Esophagus squamous epithelium (tissue), 4 donors: ENCODE measurements around the gene AIFM3.

Source experiments
- POLR2A ChIP-seq, 4 donors: fragments of 450-650 bp; IDR thresholded peaks; one replicate each; pipeline ENCODE4 v1.6.1; 2017; ENCODE audit warnings: antibody characterized with exemption in 4 of 4, mild to moderate bottlenecking in 4 of 4, moderate library complexity in 3 of 4
- TF ChIP-seq, protein P1 (sequence below), 6 experiments: fragments of 450-650 bp in 4 of 6; fragments of 200-600 bp in 2 of 6; sonication (generic) in 2 of 6; IDR thresholded peaks; one replicate each; pipeline ENCODE4 v1.5.1; 2016 to 2019; ENCODE audit warnings: antibody characterized with exemption in 6 of 6, mild to moderate bottlenecking in 4 of 6, moderate library complexity in 4 of 6

DNA sequence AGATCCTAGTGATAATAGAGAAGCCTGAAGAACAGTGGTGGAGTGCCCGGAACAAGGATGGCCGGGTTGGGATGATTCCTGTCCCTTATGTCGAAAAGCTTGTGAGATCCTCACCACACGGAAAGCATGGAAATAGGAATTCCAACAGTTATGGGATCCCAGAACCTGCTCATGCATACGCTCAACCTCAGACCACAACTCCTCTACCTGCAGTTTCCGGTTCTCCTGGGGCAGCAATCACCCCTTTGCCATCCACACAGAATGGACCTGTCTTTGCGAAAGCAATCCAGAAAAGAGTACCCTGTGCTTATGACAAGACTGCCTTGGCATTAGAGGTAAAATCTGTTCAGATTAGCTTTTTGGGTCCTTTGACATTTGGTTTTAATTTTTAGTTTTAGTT, 33.1 kb upstream of the AIFM3 start:
- TF ChIP-seq, protein P1, sequence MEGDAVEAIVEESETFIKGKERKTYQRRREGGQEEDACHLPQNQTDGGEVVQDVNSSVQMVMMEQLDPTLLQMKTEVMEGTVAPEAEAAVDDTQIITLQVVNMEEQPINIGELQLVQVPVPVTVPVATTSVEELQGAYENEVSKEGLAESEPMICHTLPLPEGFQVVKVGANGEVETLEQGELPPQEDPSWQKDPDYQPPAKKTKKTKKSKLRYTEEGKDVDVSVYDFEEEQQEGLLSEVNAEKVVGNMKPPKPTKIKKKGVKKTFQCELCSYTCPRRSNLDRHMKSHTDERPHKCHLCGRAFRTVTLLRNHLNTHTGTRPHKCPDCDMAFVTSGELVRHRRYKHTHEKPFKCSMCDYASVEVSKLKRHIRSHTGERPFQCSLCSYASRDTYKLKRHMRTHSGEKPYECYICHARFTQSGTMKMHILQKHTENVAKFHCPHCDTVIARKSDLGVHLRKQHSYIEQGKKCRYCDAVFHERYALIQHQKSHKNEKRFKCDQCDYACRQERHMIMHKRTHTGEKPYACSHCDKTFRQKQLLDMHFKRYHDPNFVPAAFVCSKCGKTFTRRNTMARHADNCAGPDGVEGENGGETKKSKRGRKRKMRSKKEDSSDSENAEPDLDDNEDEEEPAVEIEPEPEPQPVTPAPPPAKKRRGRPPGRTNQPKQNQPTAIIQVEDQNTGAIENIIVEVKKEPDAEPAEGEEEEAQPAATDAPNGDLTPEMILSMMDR (IDR thresholded peaks at IDR 0.05): no peak
- TF ChIP-seq POLR2A (IDR thresholded peaks at IDR 0.05): no peak
